IMR-90 (cell line): ENCODE data around the gene RELCH. TPM values are rescaled to one million over a fixed set of nuclear protein-coding genes. Genes with fewer than 3 reads are reported as not detected.

Experiments used
- ATAC-seq: fragments of 200-7000 bp; cut with Tn5 transposase; 2 replicates; pipeline ENCODE4 v1.9.1; 2020; ENCODE audit warnings: low read depth, mild to moderate bottlenecking, moderate library complexity
- BruUV-seq: library from RNA; stranded (reverse); fragments of 400-500 nt; replicated peaks from 2 replicates; lab custom pipeline; 2021; lab: Mats Ljungman, UMichigan
- CTCF ChIA-PET: fragments of 300-600 bp; formaldehyde crosslinking; extraction: SDS; loops from one replicate; lab custom pipeline; 2021; ENCODE audit warnings: antibody characterized with exemption; lab: Yijun Ruan, JAX
- POLR2A ChIA-PET: fragments of 300-600 bp; sonication (Branson Sonifier 250); formaldehyde crosslinking; loops from one replicate; lab custom pipeline; 2022; ENCODE audit warnings: antibody characterized with exemption; ENCODE audit not compliant: unreplicated experiment; lab: Charles Lee
- DNase-seq: peaks from one replicate; pipeline ENCODE4 v3.0.0; 2013
- H2AFZ ChIP-seq: replicated peaks from 2 replicates; pipeline ENCODE3; 2013; ENCODE audit warnings: low read length, mild to moderate bottlenecking; ENCODE audit not compliant: poor library complexity
- H2AK5ac ChIP-seq: 2 replicates; pipeline ENCODE4 v1.6.1; 2013; ENCODE audit warnings: low read depth, low read length, inconsistent platforms
- H2AK9ac ChIP-seq: replicated peaks from 2 replicates; pipeline ENCODE3; 2013; ENCODE audit warnings: mild to moderate bottlenecking, low read depth, low read length, moderate library complexity; ENCODE audit not compliant: poor library complexity
- H2BK120ac ChIP-seq: 2 replicates; pipeline ENCODE4 v1.6.1; 2013; ENCODE audit warnings: low read depth, low read length, inconsistent platforms
- H2BK15ac ChIP-seq: 3 replicates; pipeline ENCODE4 v1.6.1; 2013; ENCODE audit warnings: low read depth, low read length, inconsistent platforms
- H2BK20ac ChIP-seq: 2 replicates; pipeline ENCODE4 v1.6.1; 2013; ENCODE audit warnings: low read depth, mild to moderate bottlenecking, inconsistent platforms, low read length, moderate library complexity
- H2BK5ac ChIP-seq: 2 replicates; pipeline ENCODE4 v1.6.1; 2013; ENCODE audit warnings: mild to moderate bottlenecking, low read depth, low read length, inconsistent platforms; ENCODE audit not compliant: poor library complexity, severe bottlenecking
- H3K14ac ChIP-seq: replicated peaks from 2 replicates; pipeline ENCODE4 v1.6.1; 2013; ENCODE audit warnings: low read depth, low read length, inconsistent platforms
- H3K18ac ChIP-seq: 2 replicates; pipeline ENCODE4 v1.6.1; 2013; ENCODE audit warnings: low read depth, low read length, control low read depth
- H3K23ac ChIP-seq: 2 replicates; pipeline ENCODE4 v1.6.1; 2013; ENCODE audit warnings: low read depth, low read length, inconsistent platforms
- H3K27ac ChIP-seq: 2 replicates; pipeline ENCODE4 v1.5.1; 2013; ENCODE audit warnings: mild to moderate bottlenecking, control low read depth, low read length; ENCODE audit not compliant: insufficient read depth
- H3K27me3 ChIP-seq: 2 replicates; pipeline ENCODE4 v1.6.1; 2013; ENCODE audit warnings: low read length; ENCODE audit not compliant: control insufficient read depth, insufficient read depth
- H3K36me3 ChIP-seq: 2 replicates; pipeline ENCODE4 v1.6.1; 2013; ENCODE audit warnings: low read length, mixed read lengths; ENCODE audit not compliant: control insufficient read depth, insufficient read depth
- H3K4ac ChIP-seq: 2 replicates; pipeline ENCODE4 v1.6.1; 2013; ENCODE audit warnings: low read depth, low read length, inconsistent platforms
- H3K4me1 ChIP-seq: 2 replicates; pipeline ENCODE4 v1.6.1; 2013; ENCODE audit warnings: low read length, mixed read lengths; ENCODE audit not compliant: control insufficient read depth, insufficient read depth
- H3K4me2 ChIP-seq: 2 replicates; pipeline ENCODE4 v1.6.1; 2013; ENCODE audit warnings: low read depth, mild to moderate bottlenecking, control low read depth, low read length, moderate library complexity
- H3K4me3 ChIP-seq: 2 replicates; pipeline ENCODE4 v1.5.1; 2013; ENCODE audit warnings: low read depth, mild to moderate bottlenecking, control low read depth, low read length, moderate library complexity; ENCODE audit not compliant: insufficient read depth
- H3K56ac ChIP-seq: 2 replicates; pipeline ENCODE4 v1.6.1; 2013; ENCODE audit warnings: low read length, inconsistent platforms; ENCODE audit not compliant: insufficient read depth; ENCODE audit errors: extremely low read depth
- H3K79me1 ChIP-seq, 2 experiments: 2 replicates each; pipeline ENCODE4 v1.6.1; 2013; ENCODE audit warnings: low read length in 2 of 2, inconsistent platforms in 1 of 2, low read depth in 1 of 2
- H3K9ac ChIP-seq: 2 replicates; pipeline ENCODE4 v1.6.1; 2013; ENCODE audit warnings: low read depth, low read length, control low read depth
- H3K9me1 ChIP-seq: 2 replicates; pipeline ENCODE4 v1.6.1; 2013; ENCODE audit warnings: low read length, inconsistent platforms; ENCODE audit not compliant: insufficient read depth
- H3K9me3 ChIP-seq: 2 replicates; pipeline ENCODE4 v1.6.1; 2013; ENCODE audit warnings: low read length; ENCODE audit not compliant: control insufficient read depth, insufficient read depth
- H4K20me1 ChIP-seq: 2 replicates; pipeline ENCODE4 v1.6.1; 2013; ENCODE audit warnings: low read length, inconsistent platforms; ENCODE audit not compliant: insufficient read depth
- H4K5ac ChIP-seq: 2 replicates; pipeline ENCODE4 v1.6.1; 2013; ENCODE audit warnings: mild to moderate bottlenecking, low read depth, low read length, control low read depth
- H4K8ac ChIP-seq, 2 experiments: 2 replicates each; pipeline ENCODE4 v1.6.1; 2013; ENCODE audit warnings: low read depth in 2 of 2, low read length in 2 of 2, control low read depth in 1 of 2, inconsistent platforms in 1 of 2
- H4K91ac ChIP-seq: 2 replicates; pipeline ENCODE4 v1.6.1; 2013; ENCODE audit warnings: low read depth, low read length, inconsistent platforms; ENCODE audit not compliant: insufficient read depth
- CHD1 ChIP-seq: IDR thresholded peaks from 2 replicates; pipeline ENCODE4 v1.6.1; 2012; ENCODE audit warnings: low read depth, low read length, improper control_type of control experiment
- CTCF ChIP-seq: conservative IDR thresholded peaks from 2 replicates; pipeline ENCODE4 v1.5.1; 2012; ENCODE audit warnings: mild to moderate bottlenecking, low read depth, low read length, improper control_type of control experiment
- MAZ ChIP-seq: IDR thresholded peaks from 2 replicates; pipeline ENCODE4 v1.6.1; 2012; ENCODE audit warnings: low read depth, mild to moderate bottlenecking, low read length, improper control_type of control experiment, moderate library complexity, borderline replicate concordance
- MXI1 ChIP-seq: IDR thresholded peaks from 2 replicates; pipeline ENCODE4 v1.6.1; 2012; ENCODE audit warnings: low read depth, mild to moderate bottlenecking, low read length, moderate library complexity, borderline replicate concordance
- POLR2A ChIP-seq: IDR thresholded peaks from 2 replicates; pipeline ENCODE4 v1.6.1; 2012; ENCODE audit warnings: mild to moderate bottlenecking, low read depth, low read length
- RCOR1 ChIP-seq: IDR thresholded peaks from 2 replicates; pipeline ENCODE4 v1.6.1; 2012; ENCODE audit warnings: mild to moderate bottlenecking, low read length, improper control_type of control experiment; ENCODE audit not compliant: insufficient replicate concordance
- SMC3 ChIP-seq: fragments of 150-350 bp; IDR thresholded peaks from 2 replicates; pipeline ENCODE4 v1.6.1; 2016; ENCODE audit warnings: low read depth, mild to moderate bottlenecking, antibody characterized with exemption, low read length, moderate library complexity
- USF2 ChIP-seq: fragments of 150-350 bp; IDR thresholded peaks from 2 replicates; pipeline ENCODE4 v1.6.1; 2017; ENCODE audit warnings: mild to moderate bottlenecking, antibody characterized with exemption, low read length, low read depth
- WGBS, 2 experiments: methylation state at CpG; one replicate each; pipeline versions ENCODE4 v1.1.5 to v1.1.7; 2013; ENCODE audit warnings: missing lambda C conversion rate in 2 of 2; ENCODE audit not compliant: insufficient read length in 1 of 2; ENCODE audit errors: extremely low coverage in 2 of 2; 5-methylcytosine and 5-hydroxymethylcytosine counted together
- dilution Hi-C: fragments of 300-500 bp; cut with HindIII; formaldehyde crosslinking; loops from one replicate; pipeline ENCODE4 v1.14.3; 2018; ENCODE audit warnings: low sequenced_read_pairs; ENCODE audit not compliant: unreplicated experiment
- in situ Hi-C: fragments of 300-500 bp; cut with MboI; formaldehyde crosslinking; loops from 3 replicates; pipeline ENCODE4 v1.14.3; 2019; ENCODE audit warnings: low sequenced_read_pairs, inconsistent platforms, mixed read lengths
- intact Hi-C: fragments of 100-400 bp; cut with micrococcal nuclease; formaldehyde crosslinking; loops from 2 replicates; pipeline ENCODE4 v1.10.0; 2022
- polyA plus RNA-seq, 3 experiments: library from polyadenylated mRNA; depleted of rRNA; stranded (reverse); fragments of >200 nt; gene quantifications; 2 replicates each; pipeline ENCODE4 v1.2.3, GENCODE V29; 2012; ENCODE audit warnings: low replicate concordance in 1 of 3
- total RNA-seq: library from RNA; depleted of rRNA; stranded (reverse); fragments of >200 nt; gene quantifications from 2 replicates; pipeline ENCODE4 v1.2.3, GENCODE V29; 2012

Gene RELCH
- total and polyA plus RNA-seq, 2 of the 4 experiments (the other 2 are of a cell fraction): 14.4 to 52.5 TPM

DNA sequence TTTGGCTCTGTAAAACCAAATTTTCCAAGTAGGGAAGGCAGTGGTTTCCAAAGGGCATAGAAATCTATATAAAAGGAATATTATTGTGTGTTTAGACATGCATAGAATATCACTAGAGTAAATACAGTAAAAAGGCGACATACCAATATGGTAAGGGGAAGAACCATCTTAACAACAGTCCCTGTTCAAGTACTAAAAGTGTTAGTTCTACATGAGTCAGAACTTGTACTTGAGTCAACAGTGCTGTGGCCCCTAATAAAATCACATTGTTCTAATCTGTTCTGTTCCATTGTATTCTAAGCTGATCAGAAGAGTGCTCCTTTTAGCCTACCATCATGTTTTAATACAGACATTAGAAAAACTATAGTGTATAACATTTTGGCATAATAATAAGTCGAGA lies 102.0 kb downstream of the RELCH start:
- no peak overlapping the region for H2AK5ac ChIP-seq
- H4K91ac ChIP-seq: no peak overlapping the region
- H3K36me3 ChIP-seq: peaks cover 5% of the 10 kb centered on the region
- no peak overlapping the region for H3K23ac ChIP-seq
- no peaks in the 10 kb centered on the region for H3K27me3 ChIP-seq
- ChIA-PET POLR2A (no interaction called here), CTCF (no interaction called here)
- no peak overlapping the region for H3K4me3 ChIP-seq
- TF ChIP-seq MXI1 (no peak), SMC3 (no peak), CTCF (no peak), RCOR1 (no peak), MAZ (no peak), CHD1 (no peak), POLR2A (no peak), USF2 (no peak)
- H3K9me3 ChIP-seq: no peaks in the 10 kb centered on the region
- no peaks in the 10 kb centered on the region for H4K20me1 ChIP-seq
- H3K14ac ChIP-seq: no peak overlapping the region
- peaks cover 0 to 4% of the 10 kb centered on the region in 2 experiments; a peak in 2 of 4 replicates for H3K79me1 ChIP-seq
- no peak overlapping the region for H3K27ac ChIP-seq
- H3K9ac ChIP-seq: no peak overlapping the region
- H3K9me1 ChIP-seq: peaks cover 5% of the 10 kb centered on the region; the same call in 1 of the 2 replicates
- no peak overlapping the region for H2BK20ac ChIP-seq
- H3K18ac ChIP-seq: no peak overlapping the region
- H2BK5ac ChIP-seq: no peak overlapping the region
- intact Hi-C loops (no loop called here), dilution Hi-C loops (no loop called here), in situ Hi-C loops (loop anchor here (25.0 kb wide), 1 partner anchor 273 kb away; no protein-coding TSS in a partner anchor)
- H4K8ac ChIP-seq: no peak overlapping the region
- H2BK15ac ChIP-seq: no peak overlapping the region
- no peak overlapping the region for H2AFZ ChIP-seq
- WGBS, 2 experiments: 100% methylated on average over 1 of the region's 2 CpGs; no CpG with 5 or more reads in 1 of the 2 experiments
- no TSS peak for BruUV-seq
- no peak overlapping the region for H2AK9ac ChIP-seq
- no peak overlapping the region for H3K56ac ChIP-seq
- H4K5ac ChIP-seq: no peak overlapping the region
- no peak for ATAC-seq
- H2BK120ac ChIP-seq: no peak overlapping the region
- H3K4me1 ChIP-seq: no peaks in the 10 kb centered on the region
- no peak overlapping the region for H3K4me2 ChIP-seq
- no peak overlapping the region for H3K4ac ChIP-seq
- DNase-seq: no peak
